Measurements from ENCODE around the gene ZNF43.

The ZNF43 gene

DNA sequence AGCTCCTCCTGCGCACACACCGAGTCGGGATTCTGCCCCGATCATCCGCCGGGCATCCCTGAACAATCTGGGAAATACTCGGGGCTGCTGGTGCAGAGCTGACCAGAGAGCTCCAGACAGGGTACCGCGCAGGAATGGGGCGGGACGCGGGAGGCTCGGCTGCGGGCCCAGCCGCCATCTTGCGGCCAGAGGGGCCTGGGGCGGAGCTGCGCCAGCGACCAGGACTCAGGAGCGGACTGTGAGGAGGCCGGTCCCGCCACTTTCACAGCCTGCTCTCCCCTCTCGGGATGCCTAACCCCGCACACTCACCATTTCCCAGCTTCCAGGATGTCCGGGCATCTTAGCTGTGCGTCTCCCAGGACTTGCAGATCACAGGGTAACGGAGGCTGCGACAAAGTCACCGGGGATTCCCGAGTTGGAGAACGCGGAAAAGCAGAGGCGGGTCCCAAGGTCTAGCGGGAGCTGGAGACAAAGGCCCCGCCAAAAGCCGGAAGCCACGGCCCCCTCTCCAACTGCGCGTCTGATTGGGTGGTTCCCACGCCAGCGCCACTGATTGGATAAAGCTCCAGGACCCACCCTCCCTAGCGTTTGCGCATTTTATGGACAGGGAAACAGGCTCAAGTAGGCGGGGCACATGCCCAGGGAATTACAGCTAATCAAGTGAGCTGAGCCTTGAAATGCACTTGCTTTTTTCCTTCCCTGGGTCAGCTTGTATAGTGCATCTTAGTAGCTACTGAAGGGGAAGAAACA is 15.8 kb upstream of the ZNF43 start:
- DNase-seq (ENCODE audit: low spot score), result peak; percentile 91
- TF ChIP-seq, protein P1, sequence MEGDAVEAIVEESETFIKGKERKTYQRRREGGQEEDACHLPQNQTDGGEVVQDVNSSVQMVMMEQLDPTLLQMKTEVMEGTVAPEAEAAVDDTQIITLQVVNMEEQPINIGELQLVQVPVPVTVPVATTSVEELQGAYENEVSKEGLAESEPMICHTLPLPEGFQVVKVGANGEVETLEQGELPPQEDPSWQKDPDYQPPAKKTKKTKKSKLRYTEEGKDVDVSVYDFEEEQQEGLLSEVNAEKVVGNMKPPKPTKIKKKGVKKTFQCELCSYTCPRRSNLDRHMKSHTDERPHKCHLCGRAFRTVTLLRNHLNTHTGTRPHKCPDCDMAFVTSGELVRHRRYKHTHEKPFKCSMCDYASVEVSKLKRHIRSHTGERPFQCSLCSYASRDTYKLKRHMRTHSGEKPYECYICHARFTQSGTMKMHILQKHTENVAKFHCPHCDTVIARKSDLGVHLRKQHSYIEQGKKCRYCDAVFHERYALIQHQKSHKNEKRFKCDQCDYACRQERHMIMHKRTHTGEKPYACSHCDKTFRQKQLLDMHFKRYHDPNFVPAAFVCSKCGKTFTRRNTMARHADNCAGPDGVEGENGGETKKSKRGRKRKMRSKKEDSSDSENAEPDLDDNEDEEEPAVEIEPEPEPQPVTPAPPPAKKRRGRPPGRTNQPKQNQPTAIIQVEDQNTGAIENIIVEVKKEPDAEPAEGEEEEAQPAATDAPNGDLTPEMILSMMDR (IDR thresholded peaks at IDR 0.05; ENCODE audit: extremely low read depth, missing control alignments), result no peak

GRCh38 chr19:21850656-21851255 is 14.8 kb upstream of the ZNF43 start:
- no peak for DNase-seq (ENCODE audit: low spot score)

GRCh38 chr19:21848706-21849105 is 12.7 kb upstream of the ZNF43 start:
- no peak for DNase-seq (ENCODE audit: low spot score)
- TF ChIP-seq, protein P1 (IDR thresholded peaks at IDR 0.05; ENCODE audit: extremely low read depth, missing control alignments), result no peak

More at GRCh38 chr19:21850656-21851255, 14.8 kb upstream of the ZNF43 start:
- TF ChIP-seq, protein P1 (IDR thresholded peaks at IDR 0.05; ENCODE audit: extremely low read depth, missing control alignments), result no peak

DNA sequence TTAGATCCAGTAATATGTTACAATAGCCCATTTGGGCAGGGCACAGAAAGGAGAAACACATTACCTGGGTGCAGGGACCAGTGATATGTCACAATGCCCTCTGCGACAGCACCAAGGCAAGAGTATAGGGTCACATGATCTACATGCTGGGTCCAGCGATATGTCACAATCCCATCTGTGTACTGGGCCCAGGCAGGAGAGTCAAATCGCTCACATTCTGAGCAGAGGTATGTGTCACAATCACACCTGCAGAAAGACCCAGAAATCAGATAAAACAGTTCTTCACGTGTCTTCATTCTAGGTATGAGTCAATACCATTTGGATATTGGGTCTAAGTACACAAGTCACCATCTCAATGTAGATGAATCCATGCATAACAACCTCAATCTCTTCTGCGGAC is 7.1 kb upstream of the ZNF43 start:
- DNase-seq (ENCODE audit: low spot score), result no peak
- TF ChIP-seq, protein P1 (IDR thresholded peaks at IDR 0.05; ENCODE audit: extremely low read depth, missing control alignments), result no peak

DNA sequence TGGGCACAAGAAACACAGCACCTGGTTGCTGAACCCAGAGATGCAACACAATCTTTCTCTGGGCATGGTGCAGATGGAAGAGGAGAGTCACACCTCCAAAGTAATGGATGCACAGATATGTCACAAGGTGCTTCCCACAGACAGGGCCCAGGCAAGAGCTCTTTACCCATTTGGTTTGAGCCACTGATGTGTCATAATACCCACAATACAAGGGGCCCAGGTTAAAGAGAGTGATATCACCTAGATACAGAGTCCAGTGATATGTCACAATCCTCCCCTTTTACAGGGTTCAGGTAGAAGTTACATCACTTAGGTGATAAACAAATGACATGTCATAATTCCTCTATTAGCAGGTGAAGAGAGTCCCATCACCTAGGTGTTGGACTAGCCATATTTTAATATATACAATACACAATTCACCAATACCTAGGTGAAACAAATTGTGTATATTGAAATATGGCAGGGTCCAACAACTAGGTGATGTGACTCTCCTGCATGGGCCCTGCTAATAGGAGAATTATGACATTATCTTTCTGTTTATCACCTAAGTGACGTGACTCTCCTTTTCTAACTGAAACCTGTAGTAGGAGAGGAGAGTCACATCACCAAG is 5.6 kb upstream of the ZNF43 start:
- no peak for DNase-seq (ENCODE audit: low spot score)
- TF ChIP-seq, protein P1 (IDR thresholded peaks at IDR 0.05; ENCODE audit: extremely low read depth, missing control alignments), result no peak

DNA sequence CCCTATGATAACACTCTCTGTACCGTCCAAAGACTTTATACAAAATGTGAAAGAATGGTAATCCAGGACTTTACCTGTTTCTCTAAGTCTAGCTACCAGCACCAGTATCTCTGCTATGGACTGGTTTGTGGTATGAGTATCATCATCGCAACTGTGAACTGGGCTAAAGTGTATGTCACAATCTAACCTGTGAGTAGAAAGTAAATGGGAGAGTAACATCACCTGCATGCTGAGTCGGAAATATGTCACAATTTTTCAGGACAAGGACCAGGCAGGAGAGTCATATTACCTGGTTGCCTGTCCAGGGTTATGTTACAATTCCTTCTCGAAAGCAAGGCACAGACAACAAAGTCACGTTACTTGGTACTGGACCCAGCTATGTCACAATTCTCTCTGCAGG is 5.1 kb upstream of the ZNF43 start:
- no peak for DNase-seq (ENCODE audit: low spot score)

More for the DNA sequence above, 5.1 kb upstream of the ZNF43 start:
- TF ChIP-seq, protein P1 (IDR thresholded peaks at IDR 0.05; ENCODE audit: extremely low read depth, missing control alignments), result no peak

Measured in GM20000 (cell line).